ENCODE measurements around the gene DHRS12. TPM values are rescaled to one million over a fixed set of nuclear protein-coding genes. Genes with fewer than 3 reads are reported as not detected.

Gene DHRS12
- total and polyA plus RNA-seq, 8 donors: 11.7 to 20.2 (median 14.9) TPM

- no peak for DNase-seq
- H3K36me3 ChIP-seq: peaks cover 0 to 22% of the 10 kb centered on the region in 2 donors
- H3K4me1 ChIP-seq: peaks cover 0 to 7% of the 10 kb centered on the region in 2 donors
- TF ChIP-seq CTCF (IDR thresholded peaks at IDR 0.05): no peak
- ATAC-seq: no peak
- H3K4me3 ChIP-seq: no peak overlapping the region
- peak overlapping the region; percentile 20 to 22 for H3K27ac ChIP-seq
- intact Hi-C loops (cut with DNase I): no loop called here
- no peaks in the 10 kb centered on the region for H3K27me3 ChIP-seq
- no peaks in the 10 kb centered on the region for H3K9me3 ChIP-seq
These were observed 64.8 kb downstream of the DHRS12 start for GRCh38 chr13:51739027-51739764.

GRCh38 chr13:51738226-51738905 is 65.6 kb downstream of the DHRS12 start:
- Histone ChIP-seq H3K27ac (no peak overlapping the region), H3K4me1 (peaks cover 0 to 7% of the 10 kb centered on the region in 2 donors), H3K27me3 (no peaks in the 10 kb centered on the region), H3K9me3 (no peaks in the 10 kb centered on the region), H3K4me3 (no peak overlapping the region), H3K36me3 (peaks cover 0 to 16% of the 10 kb centered on the region in 2 donors)
- no peak for TF ChIP-seq CTCF (IDR thresholded peaks at IDR 0.05)
- DNase-seq: no peak
- intact Hi-C loops (cut with DNase I): no loop called here
- no peak for ATAC-seq

GRCh38 chr13:51737609-51738008 is 66.4 kb downstream of the DHRS12 start:
- intact Hi-C loops (cut with DNase I): no loop called here
- no peak overlapping the region for H3K4me3 ChIP-seq

GRCh38 chr13:51734786-51735185 is 69.2 kb downstream of the DHRS12 start:
- H3K36me3 ChIP-seq: peaks cover 0 to 9% of the 10 kb centered on the region in 2 donors
- intact Hi-C loops (cut with DNase I): no loop called here
- peaks cover 4 to 14% of the 10 kb centered on the region in 2 donors for H3K4me1 ChIP-seq
- TF ChIP-seq CTCF (IDR thresholded peaks at IDR 0.05): no peak
- H3K27me3 ChIP-seq: no peaks in the 10 kb centered on the region
- ATAC-seq (no peak), DNase-seq (no peak)
- no peak overlapping the region for H3K27ac ChIP-seq
- H3K9me3 ChIP-seq: no peaks in the 10 kb centered on the region
- H3K4me3 ChIP-seq: no peak overlapping the region

More at GRCh38 chr13:51737609-51738008, 66.4 kb downstream of the DHRS12 start:
- Histone ChIP-seq H3K27ac (no peak overlapping the region), H3K27me3 (no peaks in the 10 kb centered on the region), H3K4me1 (peaks cover 0 to 7% of the 10 kb centered on the region in 2 donors), H3K36me3 (peaks cover 0 to 10% of the 10 kb centered on the region in 2 donors), H3K9me3 (no peaks in the 10 kb centered on the region)
- ATAC-seq (no peak), DNase-seq (no peak)
- no peak for TF ChIP-seq CTCF (IDR thresholded peaks at IDR 0.05)
